Astrocyte (in vitro differentiated cells and primary cell): ENCODE measurements around the gene PLXNA3. TPM values are rescaled to one million over a fixed set of nuclear protein-coding genes. Genes with fewer than 3 reads are reported as not detected.
A peak's percentile ranks its signal among the peaks of the same experiment; 100 is the strongest.

Experiments used
- DNase-seq: peaks from one replicate; pipeline ENCODE4 v3.0.0-alpha.2; 2010; ENCODE audit warnings: low read depth
- FAIRE-seq: peaks from 2 replicates; lab custom pipeline; 2011; peaks lifted over from hg19 to GRCh38; lab: Jason Lieb, UNC
- H2AFZ ChIP-seq: 2 replicates; pipeline ENCODE4 v1.6.0; 2012; ENCODE audit warnings: low read depth, low read length, inconsistent platforms
- H3K27ac ChIP-seq: 2 replicates; pipeline ENCODE4 v1.5.1; 2011; ENCODE audit warnings: low read depth, low read length, inconsistent platforms
- H3K27me3 ChIP-seq: 2 replicates; pipeline ENCODE4 v1.6.0; 2011; ENCODE audit warnings: low read length, inconsistent platforms; ENCODE audit not compliant: insufficient read depth
- H3K36me3 ChIP-seq: 2 replicates; pipeline ENCODE4 v1.5.1; 2011; ENCODE audit warnings: low read length, inconsistent platforms; ENCODE audit not compliant: insufficient read depth
- H3K4me1 ChIP-seq: 2 replicates; pipeline ENCODE4 v1.5.1; 2011; ENCODE audit warnings: low read length, inconsistent platforms; ENCODE audit not compliant: insufficient read depth
- H3K4me2 ChIP-seq: 2 replicates; pipeline ENCODE4 v1.6.0; 2012; ENCODE audit warnings: low read length, inconsistent platforms
- H3K4me3 ChIP-seq: 2 replicates; pipeline ENCODE4 v1.5.1; 2011; ENCODE audit warnings: low read depth, mild to moderate bottlenecking, low read length, inconsistent platforms; ENCODE audit not compliant: insufficient read depth
- H3K79me2 ChIP-seq: 2 replicates; pipeline ENCODE4 v1.6.0; 2012; ENCODE audit warnings: mild to moderate bottlenecking, low read length, inconsistent platforms; ENCODE audit not compliant: insufficient read depth
- H3K9ac ChIP-seq: 2 replicates; pipeline ENCODE4 v1.6.0; 2012; ENCODE audit warnings: mild to moderate bottlenecking, low read length, inconsistent platforms
- H3K9me3 ChIP-seq: 2 replicates; pipeline ENCODE4 v1.5.1; 2012; ENCODE audit warnings: low read depth, mild to moderate bottlenecking, low read length, inconsistent platforms; ENCODE audit not compliant: insufficient read depth
- H4K20me1 ChIP-seq: 2 replicates; pipeline ENCODE4 v1.6.0; 2012; ENCODE audit warnings: low read length, inconsistent platforms; ENCODE audit not compliant: insufficient read depth
- H3K27ac Mint-ChIP-seq: one replicate; pipeline ENCODE4 v1.8.0; 2021; ENCODE audit warnings: mild to moderate bottlenecking, mixed read lengths; ENCODE audit not compliant: unreplicated experiment
- H3K27me3 Mint-ChIP-seq: one replicate; pipeline ENCODE4 v1.8.0; 2021; ENCODE audit warnings: low read depth, mixed read lengths; ENCODE audit not compliant: unreplicated experiment
- H3K36me3 Mint-ChIP-seq: one replicate; pipeline ENCODE4 v1.8.0; 2021; ENCODE audit warnings: low read depth, mixed read lengths; ENCODE audit not compliant: unreplicated experiment
- H3K4me1 Mint-ChIP-seq: one replicate; pipeline ENCODE4 v1.8.0; 2021; ENCODE audit warnings: low read depth, mixed read lengths; ENCODE audit not compliant: unreplicated experiment
- H3K4me3 Mint-ChIP-seq: one replicate; pipeline ENCODE4 v1.8.0; 2021; ENCODE audit warnings: mild to moderate bottlenecking, moderate library complexity, mixed read lengths; ENCODE audit not compliant: unreplicated experiment
- H3K9me3 Mint-ChIP-seq: one replicate; pipeline ENCODE4 v1.8.0; 2021; ENCODE audit warnings: mild to moderate bottlenecking, mixed read lengths; ENCODE audit not compliant: unreplicated experiment
- CTCF ChIP-seq: IDR thresholded peaks from 2 replicates; pipeline ENCODE4 v1.5.1; 2011; ENCODE audit warnings: low read depth, mild to moderate bottlenecking, inconsistent platforms, low read length, moderate library complexity; ENCODE audit not compliant: insufficient read depth
- EZH2 ChIP-seq: IDR thresholded peaks from 2 replicates; pipeline ENCODE4 v1.6.1; 2012; ENCODE audit warnings: mild to moderate bottlenecking, low read length, inconsistent platforms; ENCODE audit not compliant: insufficient read depth
- total RNA-seq: library from RNA; stranded (reverse); gene quantifications from 2 replicates; pipeline ENCODE4 v1.2.1, GENCODE V29; 2021

PLXNA3 gene
- total RNA-seq, 1 donor from 2014 or later, result 117 TPM

GRCh38 chrX:154430479-154430878 is 27.6 kb upstream of the PLXNA3 start:
- H3K27me3 Mint-ChIP-seq, result no peaks in the 10 kb centered on the region
- H3K36me3 Mint-ChIP-seq, result no peaks in the 10 kb centered on the region
- H3K36me3 ChIP-seq, result no peaks in the 10 kb centered on the region
- peaks cover 29% of the 10 kb centered on the region for H3K79me2 ChIP-seq
- H3K4me2 ChIP-seq, result no peak overlapping the region
- no peak overlapping the region for H3K4me3 ChIP-seq
- H3K9me3 ChIP-seq, result no peaks in the 10 kb centered on the region
- H3K4me3 Mint-ChIP-seq, result peak overlapping the region; percentile 50
- no peaks in the 10 kb centered on the region for H3K4me1 ChIP-seq
- TF ChIP-seq EZH2 (no peak), CTCF (no peak)
- no peak overlapping the region for H2AFZ ChIP-seq
- peaks cover 16% of the 10 kb centered on the region for H3K4me1 Mint-ChIP-seq
- H3K27ac ChIP-seq, result no peak overlapping the region
- H3K9me3 Mint-ChIP-seq, result no peaks in the 10 kb centered on the region
- no peak overlapping the region for H3K9ac ChIP-seq
- H4K20me1 ChIP-seq, result peaks cover 21% of the 10 kb centered on the region
- FAIRE-seq (peak; percentile 70), DNase-seq (no peak)
- no peaks in the 10 kb centered on the region for H3K27me3 ChIP-seq
- no peak overlapping the region for H3K27ac Mint-ChIP-seq

- Mint-ChIP-seq H3K27ac (no peak overlapping the region), H3K4me1 (peaks cover 16% of the 10 kb centered on the region), H3K27me3 (no peaks in the 10 kb centered on the region), H3K36me3 (no peaks in the 10 kb centered on the region), H3K4me3 (peak overlapping the region; percentile 50), H3K9me3 (no peaks in the 10 kb centered on the region)
- DNase-seq (no peak), FAIRE-seq (no peak)
- H3K27me3 ChIP-seq, result no peaks in the 10 kb centered on the region
- TF ChIP-seq CTCF, result no peak
- no peak for TF ChIP-seq EZH2
- peaks cover 21% of the 10 kb centered on the region for H4K20me1 ChIP-seq
- no peak overlapping the region for H3K4me3 ChIP-seq
- no peak overlapping the region for H3K9ac ChIP-seq
- H2AFZ ChIP-seq, result no peak overlapping the region
- no peaks in the 10 kb centered on the region for H3K9me3 ChIP-seq
- H3K4me2 ChIP-seq, result no peak overlapping the region
- H3K79me2 ChIP-seq, result peaks cover 29% of the 10 kb centered on the region
- H3K27ac ChIP-seq, result no peak overlapping the region
- no peaks in the 10 kb centered on the region for H3K36me3 ChIP-seq
- no peaks in the 10 kb centered on the region for H3K4me1 ChIP-seq
Observed at GRCh38 chrX:154430916-154431315, 27.2 kb upstream of the PLXNA3 start.

- DNase-seq, result no peak
- H3K9me3 Mint-ChIP-seq, result no peaks in the 10 kb centered on the region
- H3K4me1 Mint-ChIP-seq, result peaks cover 16% of the 10 kb centered on the region
- no peak overlapping the region for H3K27ac Mint-ChIP-seq
- TF ChIP-seq CTCF (no peak), EZH2 (no peak)
- Histone ChIP-seq H3K4me3 (no peak overlapping the region), H3K4me1 (no peaks in the 10 kb centered on the region), H3K27me3 (no peaks in the 10 kb centered on the region), H3K9me3 (no peaks in the 10 kb centered on the region), H2AFZ (no peak overlapping the region), H3K27ac (no peak overlapping the region), H3K79me2 (peaks cover 29% of the 10 kb centered on the region), H3K4me2 (no peak overlapping the region), H3K36me3 (no peaks in the 10 kb centered on the region), H3K9ac (no peak overlapping the region), H4K20me1 (peaks cover 21% of the 10 kb centered on the region)
- no peaks in the 10 kb centered on the region for H3K36me3 Mint-ChIP-seq
- no peak overlapping the region for H3K4me3 Mint-ChIP-seq
- FAIRE-seq, result no peak
- H3K27me3 Mint-ChIP-seq, result no peaks in the 10 kb centered on the region
Observed at GRCh38 chrX:154431341-154431740, 26.7 kb upstream of the PLXNA3 start.
